KMS-11 (cell line): ENCODE data around the gene ANKRD13C.

Source experiments
- H2AFZ ChIP-seq: fragments of 200-600 bp; sonication (generic); 2 replicates; pipeline ENCODE4 v1.6.1; 2016; ENCODE audit warnings: antibody characterized with exemption, mixed run types, low read depth
- H3K27ac ChIP-seq: fragments of 200-600 bp; sonication (generic); 2 replicates; pipeline ENCODE4 v1.6.1; 2016; ENCODE audit warnings: mild to moderate bottlenecking, mixed run types
- H3K27me3 ChIP-seq: fragments of 200-600 bp; sonication (generic); 2 replicates; pipeline ENCODE4 v1.6.1; 2017; ENCODE audit warnings: mild to moderate bottlenecking, low read depth, mixed run types, moderate library complexity; ENCODE audit not compliant: insufficient read depth
- H3K36me3 ChIP-seq: fragments of 200-600 bp; sonication (generic); 2 replicates; pipeline ENCODE4 v1.6.1; 2017; ENCODE audit warnings: mild to moderate bottlenecking, mixed run types; ENCODE audit not compliant: insufficient read depth
- H3K4me1 ChIP-seq: fragments of 200-600 bp; sonication (generic); 2 replicates; pipeline ENCODE4 v1.6.1; 2016; ENCODE audit warnings: mild to moderate bottlenecking, low read depth, mixed run types; ENCODE audit not compliant: poor library complexity, severe bottlenecking
- H3K4me2 ChIP-seq: fragments of 200-600 bp; sonication (generic); 2 replicates; pipeline ENCODE4 v1.7.0; 2016; ENCODE audit warnings: mild to moderate bottlenecking, mixed run types
- H3K4me3 ChIP-seq: fragments of 200-600 bp; sonication (generic); IDR thresholded peaks from 2 replicates; pipeline ENCODE4 v1.6.1; 2017; ENCODE audit warnings: low read depth, low read length, mixed read lengths; ENCODE audit not compliant: insufficient read depth
- H3K79me2 ChIP-seq: fragments of 200-600 bp; sonication (generic); 2 replicates; pipeline ENCODE4 v1.6.1; 2016; ENCODE audit warnings: low read depth, mixed run types; ENCODE audit not compliant: insufficient read depth
- H3K9ac ChIP-seq: fragments of 200-600 bp; sonication (generic); 2 replicates; pipeline ENCODE4 v1.6.1; 2016; ENCODE audit warnings: mild to moderate bottlenecking, mixed run types
- H4K20me1 ChIP-seq: fragments of 200-600 bp; sonication (generic); 2 replicates; pipeline ENCODE4 v1.6.1; 2016; ENCODE audit warnings: mild to moderate bottlenecking, mixed run types; ENCODE audit not compliant: insufficient read depth
- TF ChIP-seq, protein P1 (sequence below): fragments of 200-600 bp; sonication (generic); conservative IDR thresholded peaks from 2 replicates; pipeline ENCODE4 v1.6.1; 2017; ENCODE audit warnings: low read depth, mild to moderate bottlenecking, antibody characterized with exemption, low read length, moderate library complexity, mixed read lengths

Gene ANKRD13C

DNA sequence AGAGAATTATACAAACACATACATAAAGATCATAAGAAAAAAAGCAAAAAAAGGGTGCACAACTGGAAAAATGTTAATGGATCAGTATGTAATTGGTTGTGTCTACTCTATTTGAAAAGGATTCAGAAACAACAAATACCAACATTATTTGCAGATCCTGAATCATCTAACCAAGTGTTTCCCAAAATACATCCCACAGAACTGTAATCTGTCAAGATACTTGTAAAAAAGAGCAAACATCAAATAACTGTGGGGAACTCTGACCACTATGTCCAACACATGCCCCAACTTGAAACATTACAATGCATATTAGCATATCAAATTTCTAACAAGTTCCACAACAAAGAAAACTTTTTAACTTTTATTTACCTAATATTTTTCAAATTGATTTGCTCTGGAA lies 22.6 kb downstream of the ANKRD13C start:
- no peak overlapping the region for H3K27ac ChIP-seq
- no peak overlapping the region for H3K4me2 ChIP-seq
- H4K20me1 ChIP-seq = no peaks in the 10 kb centered on the region
- no peak overlapping the region for H2AFZ ChIP-seq
- no peak overlapping the region for H3K9ac ChIP-seq
- no peaks in the 10 kb centered on the region for H3K36me3 ChIP-seq
- H3K4me3 ChIP-seq = no peak overlapping the region
- peaks cover 21% of the 10 kb centered on the region; the same call in 1 of the 2 replicates for H3K79me2 ChIP-seq
- H3K4me1 ChIP-seq = peaks cover 13% of the 10 kb centered on the region
- TF ChIP-seq, protein P1, sequence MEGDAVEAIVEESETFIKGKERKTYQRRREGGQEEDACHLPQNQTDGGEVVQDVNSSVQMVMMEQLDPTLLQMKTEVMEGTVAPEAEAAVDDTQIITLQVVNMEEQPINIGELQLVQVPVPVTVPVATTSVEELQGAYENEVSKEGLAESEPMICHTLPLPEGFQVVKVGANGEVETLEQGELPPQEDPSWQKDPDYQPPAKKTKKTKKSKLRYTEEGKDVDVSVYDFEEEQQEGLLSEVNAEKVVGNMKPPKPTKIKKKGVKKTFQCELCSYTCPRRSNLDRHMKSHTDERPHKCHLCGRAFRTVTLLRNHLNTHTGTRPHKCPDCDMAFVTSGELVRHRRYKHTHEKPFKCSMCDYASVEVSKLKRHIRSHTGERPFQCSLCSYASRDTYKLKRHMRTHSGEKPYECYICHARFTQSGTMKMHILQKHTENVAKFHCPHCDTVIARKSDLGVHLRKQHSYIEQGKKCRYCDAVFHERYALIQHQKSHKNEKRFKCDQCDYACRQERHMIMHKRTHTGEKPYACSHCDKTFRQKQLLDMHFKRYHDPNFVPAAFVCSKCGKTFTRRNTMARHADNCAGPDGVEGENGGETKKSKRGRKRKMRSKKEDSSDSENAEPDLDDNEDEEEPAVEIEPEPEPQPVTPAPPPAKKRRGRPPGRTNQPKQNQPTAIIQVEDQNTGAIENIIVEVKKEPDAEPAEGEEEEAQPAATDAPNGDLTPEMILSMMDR = no peak
- no peaks in the 10 kb centered on the region for H3K27me3 ChIP-seq

- Histone ChIP-seq H3K27ac (no peak overlapping the region), H3K4me1 (peaks cover 8% of the 10 kb centered on the region), H3K36me3 (no peaks in the 10 kb centered on the region), H4K20me1 (no peaks in the 10 kb centered on the region), H3K27me3 (no peaks in the 10 kb centered on the region), H3K79me2 (peaks cover 31% of the 10 kb centered on the region), H3K4me3 (no peak overlapping the region), H3K9ac (no peak overlapping the region), H2AFZ (no peak overlapping the region), H3K4me2 (no peak overlapping the region)
- TF ChIP-seq, protein P1 = no peak
Measured at GRCh38 chr1:70327306-70328076, 27.0 kb downstream of the ANKRD13C start.

- Histone ChIP-seq H3K4me2 (no peak overlapping the region), H2AFZ (no peak overlapping the region), H4K20me1 (no peaks in the 10 kb centered on the region), H3K27ac (no peak overlapping the region), H3K9ac (no peak overlapping the region), H3K27me3 (no peaks in the 10 kb centered on the region), H3K4me1 (peaks cover 5% of the 10 kb centered on the region), H3K79me2 (peaks cover 50% of the 10 kb centered on the region), H3K36me3 (no peaks in the 10 kb centered on the region), H3K4me3 (no peak overlapping the region)
- TF ChIP-seq, protein P1 = peak; percentile 23; the same call in 1 of the 2 replicates
Measured at GRCh38 chr1:70324683-70325082, 29.8 kb downstream of the ANKRD13C start.

DNA sequence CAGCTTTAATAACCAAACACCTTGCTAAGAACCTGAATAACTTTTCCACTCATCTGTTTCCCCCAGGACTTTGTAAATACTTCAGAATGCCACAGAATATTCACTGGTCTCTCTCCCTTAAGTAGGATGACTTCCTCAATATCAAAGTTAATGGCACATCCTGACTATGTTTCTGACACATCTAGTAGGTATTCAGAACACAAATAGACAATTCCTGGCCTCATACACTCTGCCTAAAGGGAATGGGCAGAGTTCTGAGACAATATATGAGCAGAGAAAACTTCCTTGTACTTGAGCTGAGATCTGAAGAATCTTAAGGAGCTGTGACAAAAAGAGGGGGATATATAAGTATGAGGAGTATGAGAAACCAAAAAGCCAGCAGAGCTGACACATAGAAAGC lies 34.8 kb downstream of the ANKRD13C start:
- no peak overlapping the region for H3K4me2 ChIP-seq
- H3K9ac ChIP-seq = no peak overlapping the region
- H3K27me3 ChIP-seq = no peaks in the 10 kb centered on the region
- peaks cover 61% of the 10 kb centered on the region for H3K79me2 ChIP-seq
- H3K36me3 ChIP-seq = no peaks in the 10 kb centered on the region
- no peak overlapping the region for H3K4me3 ChIP-seq
- H3K27ac ChIP-seq = no peak overlapping the region
- no peaks in the 10 kb centered on the region for H4K20me1 ChIP-seq
- no peak overlapping the region for H2AFZ ChIP-seq
- H3K4me1 ChIP-seq = no peaks in the 10 kb centered on the region
- TF ChIP-seq, protein P1 = no peak
